Transverse colon (tissue), 4 donors: ENCODE results near the gene ALDH16A1. TPM values are rescaled to one million over a fixed set of nuclear protein-coding genes. Genes with fewer than 3 reads are reported as not detected.
"Not testable (repeated sequence)": the region's sequence is repeated elsewhere in the genome, so short reads cannot be mapped to it uniquely, and the experiment has no call there.

ENCODE experiments used
- DNase-seq: peaks from one replicate; pipeline ENCODE4 v3.0.0-alpha.2; 2019
- H3K27ac ChIP-seq, 4 donors: fragments of 200-600 bp; sonication (generic); 2 replicates each; pipeline ENCODE4 v1.5.1; 2016 to 2018; ENCODE audit warnings: inconsistent platforms in 4 of 4
- H3K27me3 ChIP-seq: fragments of 200-600 bp; sonication (generic); 2 replicates; pipeline ENCODE4 v1.5.1; 2017; ENCODE audit warnings: inconsistent platforms
- H3K36me3 ChIP-seq, 4 donors: fragments of 200-600 bp; sonication (generic); 2 replicates each; pipeline ENCODE4 v1.5.1; 2017 to 2019; ENCODE audit warnings: inconsistent platforms in 4 of 4
- H3K4me1 ChIP-seq, 4 donors: fragments of 200-600 bp; sonication (generic); 2 replicates each; pipeline ENCODE4 v1.5.1; 2017 to 2020; ENCODE audit warnings: inconsistent platforms in 4 of 4
- H3K4me3 ChIP-seq, 4 donors: fragments of 200-600 bp; sonication (generic); 1 replicate in 1 of 4; 2 replicates in 3 of 4; pipeline versions ENCODE4 v1.5.1 to v1.6.1; 2017 to 2019; ENCODE audit warnings: inconsistent platforms in 4 of 4
- H3K9me3 ChIP-seq, 2 donors: fragments of 200-600 bp; sonication (generic); 2 replicates each; pipeline ENCODE4 v1.5.1; 2017 to 2019; ENCODE audit warnings: inconsistent platforms in 2 of 2
- EP300 ChIP-seq: sonication (generic); formaldehyde crosslinking; IDR thresholded peaks from one replicate; pipeline ENCODE4 v1.6.1; 2017; ENCODE audit warnings: antibody characterized with exemption, low read depth
- POLR2A ChIP-seq: fragments of 450-650 bp; IDR thresholded peaks from one replicate; pipeline ENCODE4 v1.6.1; 2016; ENCODE audit warnings: antibody characterized with exemption, mild to moderate bottlenecking, moderate library complexity
- POLR2AphosphoS5 ChIP-seq, 3 donors: sonication (generic); formaldehyde crosslinking; IDR thresholded peaks; one replicate each; pipeline ENCODE4 v1.6.1; 2016; ENCODE audit warnings: antibody characterized with exemption in 3 of 3
- WGBS, 2 donors: methylation state at CpG; one replicate each; pipeline ENCODE4 v1.1.5; 2018; ENCODE audit warnings: low coverage in 1 of 2; 5-methylcytosine and 5-hydroxymethylcytosine counted together
- in situ Hi-C, 4 donors: fragments of 200-750 bp; cut with MboI; loops; one replicate each; pipeline versions ENCODE4 v1.15.0 to v1.15.1; 2017; ENCODE audit warnings: low sequenced_read_pairs in 3 of 4, low pct_ligation_motif_present in 1 of 4, low pct_unique_long_range_greater_than_20kb in 1 of 4
- intact Hi-C: fragments of 100-400 bp; cut with DNase I; formaldehyde crosslinking; loops from one replicate; pipeline ENCODE4 v1.15.1; 2023; ENCODE audit warnings: low total_unique reads
- total RNA-seq, 4 donors: library from RNA; depleted of rRNA; stranded (reverse); fragments of >200 nt; gene quantifications; one replicate each; pipeline ENCODE4 v1.1.0, GENCODE V29; 2016
- TF ChIP-seq, protein P1 (sequence below), 5 experiments: fragments of 200-600 bp in 3 of 5; fragments of 450-650 bp in 2 of 5; sonication (generic) in 3 of 5; IDR thresholded peaks; 1 replicate in 2 of 5; 2 replicates in 3 of 5; pipeline ENCODE4 v1.5.1; 2016 to 2017; ENCODE audit warnings: antibody characterized with exemption in 5 of 5, inconsistent platforms in 3 of 5, mild to moderate bottlenecking in 2 of 5, moderate library complexity in 1 of 5

The ALDH16A1 gene
- total RNA-seq, 4 donors from 2014 or later, result 24.3 to 465 (median 43.1) TPM

DNA sequence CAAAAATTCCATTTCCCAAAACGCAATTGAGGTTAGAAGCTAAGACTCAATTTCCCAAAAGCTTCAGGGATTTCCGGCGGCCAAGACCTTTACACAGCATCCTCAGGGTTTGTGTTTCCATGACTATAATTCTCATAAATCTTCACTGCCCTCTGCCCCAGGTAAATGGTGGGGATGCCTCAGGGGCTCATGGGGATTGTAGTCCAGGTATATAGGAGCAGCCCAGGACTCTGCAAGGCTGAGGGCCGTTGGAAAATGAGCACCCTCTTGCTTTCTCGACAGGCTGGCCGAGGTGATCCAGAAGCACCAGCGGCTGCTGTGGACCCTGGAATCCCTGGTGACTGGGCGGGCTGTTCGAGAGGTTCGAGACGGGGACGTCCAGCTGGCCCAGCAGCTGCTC, 6.4 kb downstream of the ALDH16A1 start:
- 89% methylated on average over 12 of the region's 12 CpGs; no CpG with 5 or more reads in 1 of the 2 donors for WGBS, 2 donors
- no peak for TF ChIP-seq EP300
- no peak for TF ChIP-seq POLR2A
- TF ChIP-seq, protein P1, sequence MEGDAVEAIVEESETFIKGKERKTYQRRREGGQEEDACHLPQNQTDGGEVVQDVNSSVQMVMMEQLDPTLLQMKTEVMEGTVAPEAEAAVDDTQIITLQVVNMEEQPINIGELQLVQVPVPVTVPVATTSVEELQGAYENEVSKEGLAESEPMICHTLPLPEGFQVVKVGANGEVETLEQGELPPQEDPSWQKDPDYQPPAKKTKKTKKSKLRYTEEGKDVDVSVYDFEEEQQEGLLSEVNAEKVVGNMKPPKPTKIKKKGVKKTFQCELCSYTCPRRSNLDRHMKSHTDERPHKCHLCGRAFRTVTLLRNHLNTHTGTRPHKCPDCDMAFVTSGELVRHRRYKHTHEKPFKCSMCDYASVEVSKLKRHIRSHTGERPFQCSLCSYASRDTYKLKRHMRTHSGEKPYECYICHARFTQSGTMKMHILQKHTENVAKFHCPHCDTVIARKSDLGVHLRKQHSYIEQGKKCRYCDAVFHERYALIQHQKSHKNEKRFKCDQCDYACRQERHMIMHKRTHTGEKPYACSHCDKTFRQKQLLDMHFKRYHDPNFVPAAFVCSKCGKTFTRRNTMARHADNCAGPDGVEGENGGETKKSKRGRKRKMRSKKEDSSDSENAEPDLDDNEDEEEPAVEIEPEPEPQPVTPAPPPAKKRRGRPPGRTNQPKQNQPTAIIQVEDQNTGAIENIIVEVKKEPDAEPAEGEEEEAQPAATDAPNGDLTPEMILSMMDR (IDR thresholded peaks at IDR 0.05), result no peak
- no peak for TF ChIP-seq POLR2AphosphoS5 (IDR thresholded peaks at IDR 0.05)
- DNase-seq, result no peak
- Histone ChIP-seq H3K4me3 (no peak overlapping the region), H3K9me3 (no peaks in the 10 kb centered on the region), H3K36me3 (peaks cover 0 to 5% (median 0%) of the 10 kb centered on the region in 4 donors), H3K27me3 (no peaks in the 10 kb centered on the region), H3K27ac (no peak overlapping the region), H3K4me1 (peaks cover 2 to 28% (median 5%) of the 10 kb centered on the region in 4 donors)
- in situ Hi-C loops (no loop called here), intact Hi-C loops (no loop called here)

DNA sequence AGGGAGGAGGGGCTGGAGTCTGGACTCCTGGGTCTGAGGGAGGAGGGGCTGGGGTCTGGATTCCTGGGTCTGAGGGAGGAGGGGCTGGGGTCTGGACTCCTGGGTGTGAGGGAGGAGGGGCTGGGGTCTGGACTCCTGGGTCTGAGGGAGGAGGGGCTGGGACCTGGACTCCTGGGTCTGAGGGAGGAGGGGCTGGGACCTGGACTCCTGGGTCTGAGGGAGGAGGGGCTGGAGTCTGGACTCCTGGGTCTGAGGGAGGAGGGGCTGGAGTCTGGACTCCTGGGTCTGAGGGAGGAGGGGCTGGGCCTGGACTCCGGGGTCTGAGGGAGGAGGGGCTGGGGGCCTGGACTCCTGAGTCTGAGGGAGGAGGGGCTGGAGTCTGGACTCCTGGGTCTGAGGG, 8.1 kb downstream of the ALDH16A1 start:
- DNase-seq, H3K9me3 ChIP-seq, intact Hi-C loops, H3K27me3 ChIP-seq, H3K4me3 ChIP-seq, in situ Hi-C loops, H3K27ac ChIP-seq: not testable (repeated sequence)
- peaks cover 0 to 17% (median 2%) of the 10 kb centered on the region in 4 donors for H3K4me1 ChIP-seq
- no CpG with 5 or more reads among the region's 1 CpG for WGBS, 2 donors
- peaks cover 0 to 14% (median 2%) of the 10 kb centered on the region in 4 donors for H3K36me3 ChIP-seq

- Histone ChIP-seq H3K27me3 (no peaks in the 10 kb centered on the region), H3K4me3 (no peak overlapping the region), H3K36me3 (peaks cover 0 to 14% (median 2%) of the 10 kb centered on the region in 4 donors), H3K9me3 (no peaks in the 10 kb centered on the region), H3K27ac (no peak overlapping the region), H3K4me1 (peaks cover 0 to 15% (median 2%) of the 10 kb centered on the region in 4 donors)
- TF ChIP-seq, protein P1 (IDR thresholded peaks at IDR 0.05), result no peak
- no peak for TF ChIP-seq EP300
- no peak for TF ChIP-seq POLR2AphosphoS5 (IDR thresholded peaks at IDR 0.05)
- TF ChIP-seq POLR2A, result no peak
- WGBS, 2 donors, result 98% methylated on average over 37 of the region's 37 CpGs; no CpG with 5 or more reads in 1 of the 2 donors
- intact Hi-C loops, result no loop called here
- no peak for DNase-seq
- in situ Hi-C loops, result no loop called here
Measured at GRCh38 chr19:49461656-49462055, 8.6 kb downstream of the ALDH16A1 start.

DNA sequence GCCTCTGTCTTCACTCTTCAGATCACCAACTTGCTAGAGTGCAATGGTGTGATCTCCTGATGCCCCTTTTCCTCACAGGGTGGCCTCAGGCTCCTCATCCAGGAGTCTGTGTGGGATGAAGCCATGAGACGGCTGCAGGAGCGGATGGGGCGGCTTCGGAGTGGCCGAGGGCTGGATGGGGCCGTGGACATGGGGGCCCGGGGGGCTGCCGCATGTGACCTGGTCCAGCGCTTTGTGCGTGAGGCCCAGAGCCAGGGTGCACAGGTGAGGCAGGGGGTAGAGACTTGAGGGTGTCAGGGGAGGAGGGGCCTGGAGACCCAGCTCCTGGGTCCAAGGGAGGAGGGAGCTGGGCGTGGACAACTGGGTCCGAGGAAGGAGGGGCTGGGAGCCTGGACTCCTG, 9.5 kb downstream of the ALDH16A1 start:
- Histone ChIP-seq H3K4me1 (peaks cover 0 to 9% (median 2%) of the 10 kb centered on the region in 4 donors), H3K36me3 (peaks cover 0 to 14% (median 2%) of the 10 kb centered on the region in 4 donors), H3K27me3 (no peaks in the 10 kb centered on the region), H3K9me3 (no peaks in the 10 kb centered on the region), H3K4me3 (no peak overlapping the region), H3K27ac (no peak overlapping the region)
- no peak for TF ChIP-seq POLR2AphosphoS5 (IDR thresholded peaks at IDR 0.05)
- TF ChIP-seq POLR2A, result no peak
- no peak for TF ChIP-seq EP300
- TF ChIP-seq, protein P1 (IDR thresholded peaks at IDR 0.05), result no peak
- in situ Hi-C loops, result no loop called here
- WGBS, 2 donors, result 89% methylated on average over 12 of the region's 12 CpGs; no CpG with 5 or more reads in 1 of the 2 donors
- intact Hi-C loops, result no loop called here
- DNase-seq, result no peak
